H9 (cell line): ENCODE data around the gene TNRC18. TPM values are rescaled to one million over a fixed set of nuclear protein-coding genes. Genes with fewer than 3 reads are reported as not detected.

Experiments used
- DNase-seq: peaks from one replicate; pipeline ENCODE4 v3.0.0-alpha.2; 2017
- H2AFZ ChIP-seq: one replicate; pipeline ENCODE4 v1.6.1; 2013; ENCODE audit warnings: mild to moderate bottlenecking, low read length, control low read depth, moderate library complexity
- H2AK5ac ChIP-seq: 2 replicates; pipeline ENCODE4 v1.6.1; 2013; ENCODE audit warnings: low read length, control low read depth, mixed read lengths; ENCODE audit not compliant: insufficient read length
- H2BK120ac ChIP-seq: one replicate; pipeline ENCODE4 v1.6.1; 2013; ENCODE audit warnings: low read depth, mild to moderate bottlenecking, low read length, control low read depth, inconsistent platforms; ENCODE audit not compliant: poor library complexity, severe bottlenecking
- H2BK12ac ChIP-seq: 2 replicates; pipeline ENCODE4 v1.6.1; 2013; ENCODE audit warnings: low read length, control low read depth, mixed read lengths, low read depth; ENCODE audit not compliant: insufficient read length
- H2BK15ac ChIP-seq: 2 replicates; pipeline ENCODE4 v1.6.1; 2013; ENCODE audit warnings: low read depth, low read length, control low read depth
- H2BK20ac ChIP-seq: one replicate; pipeline ENCODE4 v1.6.1; 2013; ENCODE audit warnings: low read depth, mild to moderate bottlenecking, low read length, control low read depth, inconsistent platforms; ENCODE audit not compliant: poor library complexity, severe bottlenecking
- H2BK5ac ChIP-seq: 2 replicates; pipeline ENCODE4 v1.6.1; 2013; ENCODE audit warnings: low read length, control low read depth, mixed read lengths; ENCODE audit not compliant: insufficient read length
- H3K14ac ChIP-seq: 2 replicates; pipeline ENCODE4 v1.6.1; 2013; ENCODE audit warnings: low read length, control low read depth; ENCODE audit not compliant: insufficient read depth
- H3K18ac ChIP-seq: 2 replicates; pipeline ENCODE4 v1.6.1; 2013; ENCODE audit warnings: low read depth, mild to moderate bottlenecking, mixed read lengths, low read length, control low read depth; ENCODE audit not compliant: insufficient read length
- H3K23ac ChIP-seq: 2 replicates; pipeline ENCODE4 v1.6.1; 2013; ENCODE audit warnings: low read length, control low read depth, mixed read lengths, low read depth; ENCODE audit not compliant: insufficient read length
- H3K23me2 ChIP-seq: 2 replicates; pipeline ENCODE4 v1.6.1; 2013; ENCODE audit warnings: low read depth, mild to moderate bottlenecking, mixed read lengths, low read length, control low read depth; ENCODE audit not compliant: insufficient read length, poor library complexity, severe bottlenecking
- H3K27ac ChIP-seq: 2 replicates; pipeline ENCODE4 v1.5.1; 2013; ENCODE audit warnings: low read length, control low read depth, mixed read lengths, low read depth; ENCODE audit not compliant: insufficient read length
- H3K27me3 ChIP-seq: 2 replicates; pipeline ENCODE4 v1.6.1; 2013; ENCODE audit warnings: low read length, control low read depth, inconsistent platforms; ENCODE audit not compliant: insufficient read depth
- H3K4ac ChIP-seq: 2 replicates; pipeline ENCODE4 v1.6.1; 2013; ENCODE audit warnings: low read depth, mild to moderate bottlenecking, control low read depth, inconsistent platforms, low read length, moderate library complexity
- H3K4me1 ChIP-seq: 2 replicates; pipeline ENCODE4 v1.6.1; 2013; ENCODE audit warnings: low read length, control low read depth, inconsistent platforms; ENCODE audit not compliant: insufficient read depth
- H3K4me2 ChIP-seq: 2 replicates; pipeline ENCODE4 v1.6.1; 2013; ENCODE audit warnings: low read length, control low read depth, mixed read lengths; ENCODE audit not compliant: insufficient read length, insufficient read depth
- H3K56ac ChIP-seq: 2 replicates; pipeline ENCODE4 v1.6.1; 2013; ENCODE audit warnings: low read depth, mild to moderate bottlenecking, mixed read lengths, low read length, control low read depth; ENCODE audit not compliant: insufficient read length
- H3K79me1 ChIP-seq: 2 replicates; pipeline ENCODE4 v1.6.1; 2013; ENCODE audit warnings: low read depth, mild to moderate bottlenecking, moderate library complexity, low read length, control low read depth, inconsistent platforms; ENCODE audit not compliant: insufficient read depth, poor library complexity, severe bottlenecking
- H3K79me2 ChIP-seq: 2 replicates; pipeline ENCODE4 v1.6.1; 2013; ENCODE audit warnings: low read length, control low read depth, inconsistent platforms; ENCODE audit not compliant: insufficient read depth
- H3K9ac ChIP-seq: 2 replicates; pipeline ENCODE4 v1.6.1; 2013; ENCODE audit warnings: low read length, control low read depth, mixed read lengths; ENCODE audit not compliant: insufficient read length; ENCODE audit errors: extremely low read depth
- H3K9me3 ChIP-seq: one replicate; pipeline ENCODE4 v1.6.1; 2013; ENCODE audit warnings: low read depth, low read length, inconsistent platforms; ENCODE audit not compliant: control insufficient read depth
- H3T11ph ChIP-seq: one replicate; pipeline ENCODE4 v1.6.1; 2013; ENCODE audit warnings: mild to moderate bottlenecking, low read length, control low read depth, inconsistent platforms
- H4K20me1 ChIP-seq: one replicate; pipeline ENCODE4 v1.6.1; 2013; ENCODE audit not compliant: control insufficient read depth, insufficient read length, insufficient read depth
- H4K5ac ChIP-seq: 2 replicates; pipeline ENCODE4 v1.6.1; 2013; ENCODE audit warnings: low read depth, mild to moderate bottlenecking, mixed read lengths, low read length, control low read depth; ENCODE audit not compliant: insufficient read length
- H4K8ac ChIP-seq: replicated peaks from 2 replicates; pipeline ENCODE4 v1.6.1; 2013; ENCODE audit warnings: low read length, control low read depth, mixed read lengths, low read depth; ENCODE audit not compliant: insufficient read length
- H4K91ac ChIP-seq: 2 replicates; pipeline ENCODE4 v1.6.1; 2013; ENCODE audit warnings: low read depth, mild to moderate bottlenecking, moderate library complexity, mixed read lengths, low read length, control low read depth; ENCODE audit not compliant: insufficient read length
- H3K27ac Mint-ChIP-seq, 3 experiments: 2 replicates in 2 of 3; 3 replicates in 1 of 3; pipeline ENCODE4 v1.8.0; 2020 to 2021; ENCODE audit warnings: mixed read lengths in 3 of 3, mild to moderate bottlenecking in 1 of 3, moderate library complexity in 1 of 3
- H3K27me3 Mint-ChIP-seq: 2 replicates; pipeline ENCODE4 v1.8.0; 2021; ENCODE audit warnings: low read depth, mild to moderate bottlenecking, moderate library complexity, mixed read lengths
- H3K36me3 Mint-ChIP-seq, 3 experiments: 2 replicates in 2 of 3; 3 replicates in 1 of 3; pipeline ENCODE4 v1.8.0; 2020 to 2021; ENCODE audit warnings: low read depth in 3 of 3, mixed read lengths in 3 of 3; ENCODE audit not compliant: insufficient read depth in 1 of 3
- H3K4me1 Mint-ChIP-seq, 2 experiments: 2 replicates each; pipeline ENCODE4 v1.8.0; 2020; ENCODE audit warnings: mixed read lengths in 2 of 2
- H3K4me3 Mint-ChIP-seq, 2 experiments: 2 replicates in 1 of 2; 3 replicates in 1 of 2; pipeline ENCODE4 v1.8.0; 2020 to 2021; ENCODE audit warnings: mild to moderate bottlenecking in 2 of 2, mixed read lengths in 2 of 2, moderate library complexity in 1 of 2
- H3K9me3 Mint-ChIP-seq, 2 experiments: 2 replicates in 1 of 2; 3 replicates in 1 of 2; pipeline ENCODE4 v1.8.0; 2020; ENCODE audit warnings: mild to moderate bottlenecking in 2 of 2, mixed read lengths in 2 of 2, moderate library complexity in 1 of 2
- whole genome bisulfite sequencing: extraction: QIAGEN DNeasy Blood & Tissue Kit; methylation state at CpG from one replicate; pipeline ENCODE4 v1.1.7; 2013; ENCODE audit warnings: missing lambda C conversion rate, low lambda C conversion rate, mixed read lengths; ENCODE audit not compliant: insufficient read length; ENCODE audit errors: extremely low coverage; 5-methylcytosine and 5-hydroxymethylcytosine counted together
- total RNA-seq: library from RNA; stranded (reverse); gene quantifications from 2 replicates; pipeline ENCODE4 v1.2.1, GENCODE V29; 2021
- TF ChIP-seq, protein P1 (sequence below): fragments of 200-600 bp; sonication (generic); conservative IDR thresholded peaks from 3 replicates; pipeline ENCODE4 v1.8.0; 2021; ENCODE audit warnings: antibody characterized with exemption, mild to moderate bottlenecking

The TNRC18 gene
- total RNA-seq, 1 experiment from 2014 or later: 21.2 TPM

DNA sequence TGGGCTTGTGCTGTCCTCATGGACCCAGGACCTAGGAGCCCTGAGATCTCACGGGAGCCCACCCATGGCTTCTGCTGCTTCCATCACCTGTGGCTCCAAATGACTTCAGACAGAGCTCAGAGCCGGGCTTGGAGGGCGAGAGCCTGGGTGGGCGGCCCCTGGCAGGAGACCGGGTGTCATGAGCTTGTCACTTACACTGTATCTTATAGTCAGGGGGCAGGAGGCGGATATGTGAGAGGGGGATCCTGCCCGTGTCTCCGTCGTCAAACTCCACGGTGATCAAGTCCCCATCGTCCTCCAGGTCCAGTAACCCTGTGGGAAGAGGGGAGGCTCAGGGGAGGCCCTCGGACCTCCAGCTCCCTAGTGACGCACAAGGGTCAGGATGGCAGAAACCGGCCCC, 107.9 kb downstream of the TNRC18 start:
- Histone ChIP-seq H2BK12ac (no peak overlapping the region), H3K79me2 (no peaks in the 10 kb centered on the region), H3K79me1 (no peaks in the 10 kb centered on the region), H3K27me3 (no peaks in the 10 kb centered on the region), H4K91ac (no peak overlapping the region), H2BK120ac (no peak overlapping the region), H3K9me3 (no peaks in the 10 kb centered on the region), H2BK5ac (no peak overlapping the region), H3K14ac (no peak overlapping the region), H3K23ac (no peak overlapping the region), H3K18ac (no peak overlapping the region), H3K4ac (no peak overlapping the region), H3K56ac (no peak overlapping the region), H2AFZ (no peak overlapping the region), H2BK20ac (no peak overlapping the region), H3T11ph (no peak overlapping the region), H4K5ac (no peak overlapping the region), H3K9ac (no peak overlapping the region), H3K4me1 (no peaks in the 10 kb centered on the region), H3K4me2 (no peak overlapping the region), H4K8ac (no peak overlapping the region), H3K27ac (no peak overlapping the region), H2AK5ac (no peak overlapping the region), H2BK15ac (no peak overlapping the region), H3K23me2 (no peaks in the 10 kb centered on the region), H4K20me1 (no peaks in the 10 kb centered on the region)
- TF ChIP-seq, protein P1, sequence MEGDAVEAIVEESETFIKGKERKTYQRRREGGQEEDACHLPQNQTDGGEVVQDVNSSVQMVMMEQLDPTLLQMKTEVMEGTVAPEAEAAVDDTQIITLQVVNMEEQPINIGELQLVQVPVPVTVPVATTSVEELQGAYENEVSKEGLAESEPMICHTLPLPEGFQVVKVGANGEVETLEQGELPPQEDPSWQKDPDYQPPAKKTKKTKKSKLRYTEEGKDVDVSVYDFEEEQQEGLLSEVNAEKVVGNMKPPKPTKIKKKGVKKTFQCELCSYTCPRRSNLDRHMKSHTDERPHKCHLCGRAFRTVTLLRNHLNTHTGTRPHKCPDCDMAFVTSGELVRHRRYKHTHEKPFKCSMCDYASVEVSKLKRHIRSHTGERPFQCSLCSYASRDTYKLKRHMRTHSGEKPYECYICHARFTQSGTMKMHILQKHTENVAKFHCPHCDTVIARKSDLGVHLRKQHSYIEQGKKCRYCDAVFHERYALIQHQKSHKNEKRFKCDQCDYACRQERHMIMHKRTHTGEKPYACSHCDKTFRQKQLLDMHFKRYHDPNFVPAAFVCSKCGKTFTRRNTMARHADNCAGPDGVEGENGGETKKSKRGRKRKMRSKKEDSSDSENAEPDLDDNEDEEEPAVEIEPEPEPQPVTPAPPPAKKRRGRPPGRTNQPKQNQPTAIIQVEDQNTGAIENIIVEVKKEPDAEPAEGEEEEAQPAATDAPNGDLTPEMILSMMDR: no peak
- WGBS: no CpG with 5 or more reads among the region's 14 CpGs
- Mint-ChIP-seq H3K4me1 (no peaks in the 10 kb centered on the region), H3K27me3 (peaks cover 2% of the 10 kb centered on the region; the same call in 1 of the 2 replicates), H3K4me3 (no peak overlapping the region), H3K9me3 (peaks cover 14 to 18% of the 10 kb centered on the region in 2 experiments), H3K27ac (no peak overlapping the region), H3K36me3 (peaks cover 2 to 28% (median 11%) of the 10 kb centered on the region in 3 experiments; a peak in 5 of 7 replicates)
- no peak for DNase-seq
